Astrocyte (in vitro differentiated cells and primary cell): Measurements from ENCODE around the gene RMDN3. TPM values are rescaled to one million over a fixed set of nuclear protein-coding genes. Genes with fewer than 3 reads are reported as not detected.

Experiments
- DNase-seq: peaks from one replicate; pipeline ENCODE4 v3.0.0-alpha.2; 2010; ENCODE audit warnings: low read depth
- FAIRE-seq: peaks from 2 replicates; lab custom pipeline; 2011; peaks lifted over from hg19 to GRCh38; lab: Jason Lieb, UNC
- H2AFZ ChIP-seq: 2 replicates; pipeline ENCODE4 v1.6.0; 2012; ENCODE audit warnings: low read depth, low read length, inconsistent platforms
- H3K27ac ChIP-seq: 2 replicates; pipeline ENCODE4 v1.5.1; 2011; ENCODE audit warnings: low read depth, low read length, inconsistent platforms
- H3K27me3 ChIP-seq: 2 replicates; pipeline ENCODE4 v1.6.0; 2011; ENCODE audit warnings: low read length, inconsistent platforms; ENCODE audit not compliant: insufficient read depth
- H3K36me3 ChIP-seq: 2 replicates; pipeline ENCODE4 v1.5.1; 2011; ENCODE audit warnings: low read length, inconsistent platforms; ENCODE audit not compliant: insufficient read depth
- H3K4me1 ChIP-seq: 2 replicates; pipeline ENCODE4 v1.5.1; 2011; ENCODE audit warnings: low read length, inconsistent platforms; ENCODE audit not compliant: insufficient read depth
- H3K4me2 ChIP-seq: 2 replicates; pipeline ENCODE4 v1.6.0; 2012; ENCODE audit warnings: low read length, inconsistent platforms
- H3K4me3 ChIP-seq: 2 replicates; pipeline ENCODE4 v1.5.1; 2011; ENCODE audit warnings: low read depth, mild to moderate bottlenecking, low read length, inconsistent platforms; ENCODE audit not compliant: insufficient read depth
- H3K79me2 ChIP-seq: 2 replicates; pipeline ENCODE4 v1.6.0; 2012; ENCODE audit warnings: mild to moderate bottlenecking, low read length, inconsistent platforms; ENCODE audit not compliant: insufficient read depth
- H3K9ac ChIP-seq: 2 replicates; pipeline ENCODE4 v1.6.0; 2012; ENCODE audit warnings: mild to moderate bottlenecking, low read length, inconsistent platforms
- H3K9me3 ChIP-seq: 2 replicates; pipeline ENCODE4 v1.5.1; 2012; ENCODE audit warnings: low read depth, mild to moderate bottlenecking, low read length, inconsistent platforms; ENCODE audit not compliant: insufficient read depth
- H4K20me1 ChIP-seq: 2 replicates; pipeline ENCODE4 v1.6.0; 2012; ENCODE audit warnings: low read length, inconsistent platforms; ENCODE audit not compliant: insufficient read depth
- H3K27ac Mint-ChIP-seq: one replicate; pipeline ENCODE4 v1.8.0; 2021; ENCODE audit warnings: mild to moderate bottlenecking, mixed read lengths; ENCODE audit not compliant: unreplicated experiment
- H3K27me3 Mint-ChIP-seq: one replicate; pipeline ENCODE4 v1.8.0; 2021; ENCODE audit warnings: low read depth, mixed read lengths; ENCODE audit not compliant: unreplicated experiment
- H3K36me3 Mint-ChIP-seq: one replicate; pipeline ENCODE4 v1.8.0; 2021; ENCODE audit warnings: low read depth, mixed read lengths; ENCODE audit not compliant: unreplicated experiment
- H3K4me1 Mint-ChIP-seq: one replicate; pipeline ENCODE4 v1.8.0; 2021; ENCODE audit warnings: low read depth, mixed read lengths; ENCODE audit not compliant: unreplicated experiment
- H3K4me3 Mint-ChIP-seq: one replicate; pipeline ENCODE4 v1.8.0; 2021; ENCODE audit warnings: mild to moderate bottlenecking, moderate library complexity, mixed read lengths; ENCODE audit not compliant: unreplicated experiment
- H3K9me3 Mint-ChIP-seq: one replicate; pipeline ENCODE4 v1.8.0; 2021; ENCODE audit warnings: mild to moderate bottlenecking, mixed read lengths; ENCODE audit not compliant: unreplicated experiment
- EZH2 ChIP-seq: IDR thresholded peaks from 2 replicates; pipeline ENCODE4 v1.6.1; 2012; ENCODE audit warnings: mild to moderate bottlenecking, low read length, inconsistent platforms; ENCODE audit not compliant: insufficient read depth
- total RNA-seq: library from RNA; stranded (reverse); gene quantifications from 2 replicates; pipeline ENCODE4 v1.2.1, GENCODE V29; 2021
- TF ChIP-seq, protein P1 (sequence below): IDR thresholded peaks from 2 replicates; pipeline ENCODE4 v1.5.1; 2011; ENCODE audit warnings: low read depth, mild to moderate bottlenecking, inconsistent platforms, low read length, moderate library complexity; ENCODE audit not compliant: insufficient read depth

The RMDN3 gene
- total RNA-seq, 1 donor from 2014 or later = 32.0 TPM

DNA sequence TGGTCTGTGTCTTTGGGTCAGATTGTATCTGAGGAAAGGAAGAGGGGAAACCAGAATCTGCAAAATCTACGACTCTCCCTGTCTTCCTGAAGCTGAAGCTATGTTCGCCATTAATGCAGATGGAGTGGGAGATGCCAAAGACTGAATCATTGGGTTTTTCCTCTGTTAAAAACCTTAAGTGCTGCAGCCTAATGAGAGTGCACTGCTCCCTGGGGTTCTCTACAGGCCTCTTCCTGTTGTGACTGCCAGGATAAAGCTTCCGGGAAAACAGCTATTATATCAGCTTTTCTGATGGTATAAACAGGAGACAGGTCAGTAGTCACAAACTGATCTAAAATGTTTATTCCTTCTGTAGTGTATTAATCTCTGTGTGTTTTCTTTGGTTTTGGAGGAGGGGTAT is 24.0 kb downstream of the RMDN3 start:
- H3K27me3 ChIP-seq = no peaks in the 10 kb centered on the region
- Mint-ChIP-seq H3K27me3 (no peaks in the 10 kb centered on the region), H3K36me3 (peaks cover 9% of the 10 kb centered on the region), H3K27ac (no peak overlapping the region), H3K4me3 (peak overlapping the region; percentile 50), H3K4me1 (peaks cover 3% of the 10 kb centered on the region), H3K9me3 (no peaks in the 10 kb centered on the region)
- DNase-seq = no peak
- H3K4me3 ChIP-seq = no peak overlapping the region
- H3K79me2 ChIP-seq = no peaks in the 10 kb centered on the region
- no peaks in the 10 kb centered on the region for H3K9me3 ChIP-seq
- FAIRE-seq = no peak
- no peak overlapping the region for H3K4me2 ChIP-seq
- H3K9ac ChIP-seq = no peak overlapping the region
- no peak overlapping the region for H3K27ac ChIP-seq
- H3K4me1 ChIP-seq = no peaks in the 10 kb centered on the region
- H3K36me3 ChIP-seq = peaks cover 23% of the 10 kb centered on the region
- TF ChIP-seq, protein P1, sequence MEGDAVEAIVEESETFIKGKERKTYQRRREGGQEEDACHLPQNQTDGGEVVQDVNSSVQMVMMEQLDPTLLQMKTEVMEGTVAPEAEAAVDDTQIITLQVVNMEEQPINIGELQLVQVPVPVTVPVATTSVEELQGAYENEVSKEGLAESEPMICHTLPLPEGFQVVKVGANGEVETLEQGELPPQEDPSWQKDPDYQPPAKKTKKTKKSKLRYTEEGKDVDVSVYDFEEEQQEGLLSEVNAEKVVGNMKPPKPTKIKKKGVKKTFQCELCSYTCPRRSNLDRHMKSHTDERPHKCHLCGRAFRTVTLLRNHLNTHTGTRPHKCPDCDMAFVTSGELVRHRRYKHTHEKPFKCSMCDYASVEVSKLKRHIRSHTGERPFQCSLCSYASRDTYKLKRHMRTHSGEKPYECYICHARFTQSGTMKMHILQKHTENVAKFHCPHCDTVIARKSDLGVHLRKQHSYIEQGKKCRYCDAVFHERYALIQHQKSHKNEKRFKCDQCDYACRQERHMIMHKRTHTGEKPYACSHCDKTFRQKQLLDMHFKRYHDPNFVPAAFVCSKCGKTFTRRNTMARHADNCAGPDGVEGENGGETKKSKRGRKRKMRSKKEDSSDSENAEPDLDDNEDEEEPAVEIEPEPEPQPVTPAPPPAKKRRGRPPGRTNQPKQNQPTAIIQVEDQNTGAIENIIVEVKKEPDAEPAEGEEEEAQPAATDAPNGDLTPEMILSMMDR = no peak
- TF ChIP-seq EZH2 = no peak
- no peak overlapping the region for H2AFZ ChIP-seq
- H4K20me1 ChIP-seq = no peaks in the 10 kb centered on the region

DNA sequence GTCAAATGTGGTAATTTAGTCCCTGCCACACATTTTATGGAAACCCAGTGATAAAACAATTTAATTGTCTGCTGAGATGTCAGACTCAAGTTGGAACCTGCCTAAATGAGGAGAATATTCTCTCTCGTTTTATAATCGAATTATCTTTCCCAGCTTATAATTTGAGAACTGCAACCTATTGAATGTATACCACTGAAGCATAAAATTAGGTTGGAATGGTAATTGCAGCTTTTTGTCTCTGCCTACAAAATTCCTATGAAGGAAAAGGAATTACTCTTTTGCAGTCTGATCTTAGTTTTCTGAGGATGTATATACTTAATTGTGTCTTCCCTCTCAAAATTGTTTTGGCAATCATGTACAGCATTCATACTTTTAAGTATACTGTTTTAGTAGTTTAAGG is 31.1 kb downstream of the RMDN3 start:
- Histone ChIP-seq H3K9me3 (no peaks in the 10 kb centered on the region), H3K79me2 (no peaks in the 10 kb centered on the region), H3K4me1 (no peaks in the 10 kb centered on the region), H2AFZ (no peak overlapping the region), H3K9ac (no peak overlapping the region), H3K27me3 (no peaks in the 10 kb centered on the region), H3K4me3 (no peak overlapping the region), H3K27ac (no peak overlapping the region), H3K4me2 (no peak overlapping the region), H3K36me3 (no peaks in the 10 kb centered on the region), H4K20me1 (no peaks in the 10 kb centered on the region)
- no peak for TF ChIP-seq EZH2
- TF ChIP-seq, protein P1 = no peak
- no peak for FAIRE-seq
- DNase-seq = no peak
- no peaks in the 10 kb centered on the region for H3K27me3 Mint-ChIP-seq
- no peak overlapping the region for H3K27ac Mint-ChIP-seq
- H3K4me3 Mint-ChIP-seq = no peak overlapping the region
- no peaks in the 10 kb centered on the region for H3K9me3 Mint-ChIP-seq
- H3K36me3 Mint-ChIP-seq = no peaks in the 10 kb centered on the region
- no peaks in the 10 kb centered on the region for H3K4me1 Mint-ChIP-seq

DNA sequence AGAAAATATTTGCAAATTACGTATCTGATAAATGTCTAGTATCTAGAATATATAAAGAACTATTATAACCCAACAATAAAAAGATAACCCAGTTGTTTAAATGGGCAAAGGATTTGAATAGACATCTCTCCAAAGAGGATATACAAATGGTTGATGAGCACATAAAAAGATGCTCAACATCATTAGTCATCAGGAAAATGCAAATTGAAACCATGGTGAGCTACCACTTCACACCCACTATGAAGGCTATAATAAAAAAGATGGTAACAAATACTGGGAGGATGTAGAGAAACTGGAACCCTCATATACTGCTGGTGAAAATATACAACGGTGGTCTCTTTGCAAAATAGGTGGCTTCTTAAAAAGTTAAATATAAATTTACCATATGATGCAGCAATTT is 32.1 kb downstream of the RMDN3 start:
- H3K27ac Mint-ChIP-seq = no peak overlapping the region
- no peaks in the 10 kb centered on the region for H3K9me3 ChIP-seq
- peaks cover 3% of the 10 kb centered on the region for H3K36me3 ChIP-seq
- H3K36me3 Mint-ChIP-seq = no peaks in the 10 kb centered on the region
- no peak for TF ChIP-seq EZH2
- no peak overlapping the region for H3K4me3 Mint-ChIP-seq
- no peak overlapping the region for H3K4me3 ChIP-seq
- H3K27ac ChIP-seq = no peak overlapping the region
- H3K27me3 ChIP-seq = no peaks in the 10 kb centered on the region
- no peaks in the 10 kb centered on the region for H3K27me3 Mint-ChIP-seq
- FAIRE-seq = no peak
- H3K9me3 Mint-ChIP-seq = no peaks in the 10 kb centered on the region
- no peak for DNase-seq
- H3K4me1 Mint-ChIP-seq = no peaks in the 10 kb centered on the region
- H3K79me2 ChIP-seq = no peaks in the 10 kb centered on the region
- no peaks in the 10 kb centered on the region for H3K4me1 ChIP-seq
- H3K4me2 ChIP-seq = no peak overlapping the region
- H4K20me1 ChIP-seq = no peaks in the 10 kb centered on the region
- no peak overlapping the region for H2AFZ ChIP-seq
- no peak overlapping the region for H3K9ac ChIP-seq
